GM19099 (cell line): ENCODE measurements around the gene TMEM174.

Experiments
- POLR2A ChIP-seq: IDR thresholded peaks from 3 replicates; pipeline ENCODE4 v1.6.1; 2011; ENCODE audit warnings: low read depth; ENCODE audit not compliant: insufficient read length; ENCODE audit errors: extremely low read depth

TMEM174 gene

DNA sequence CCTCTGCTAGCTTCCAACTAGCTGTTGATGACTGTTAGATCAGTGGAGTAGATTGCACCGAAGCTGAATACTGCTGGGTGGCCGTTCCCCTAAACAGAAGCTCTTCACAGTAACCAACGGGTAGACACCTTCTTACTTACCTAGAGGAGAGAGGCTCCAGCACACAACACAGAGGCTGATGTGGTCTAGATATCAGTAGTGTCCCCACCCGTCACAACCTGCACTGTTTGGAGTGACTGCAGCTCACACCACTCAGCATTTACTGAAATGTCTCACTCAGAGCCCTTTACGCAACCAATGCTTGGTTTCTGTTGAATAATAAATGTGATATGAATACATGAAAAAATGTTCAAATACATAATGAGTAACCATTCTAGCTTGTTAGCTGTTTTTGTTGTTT is 5.3 kb downstream of the TMEM174 start:
- TF ChIP-seq POLR2A, result no peak

DNA sequence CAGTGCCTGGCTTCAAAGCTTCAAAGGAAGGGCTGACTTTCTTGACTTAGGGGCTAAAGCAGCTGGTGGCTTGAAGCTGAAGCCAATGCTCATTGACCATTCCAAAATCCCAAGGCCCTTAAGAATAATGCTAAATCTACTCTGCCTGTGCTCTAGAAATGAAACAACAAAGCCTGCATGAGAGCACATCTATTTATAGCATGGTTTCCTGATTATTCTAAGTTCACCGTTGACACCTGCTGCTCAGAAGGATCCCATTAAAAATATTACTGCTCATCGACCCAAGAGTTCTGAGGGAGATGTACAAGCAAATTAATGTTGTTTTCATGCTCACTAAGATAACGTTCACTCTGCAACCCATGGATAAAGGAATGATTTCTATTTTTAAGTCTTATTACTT is 6.7 kb downstream of the TMEM174 start:
- TF ChIP-seq POLR2A, result no peak

DNA sequence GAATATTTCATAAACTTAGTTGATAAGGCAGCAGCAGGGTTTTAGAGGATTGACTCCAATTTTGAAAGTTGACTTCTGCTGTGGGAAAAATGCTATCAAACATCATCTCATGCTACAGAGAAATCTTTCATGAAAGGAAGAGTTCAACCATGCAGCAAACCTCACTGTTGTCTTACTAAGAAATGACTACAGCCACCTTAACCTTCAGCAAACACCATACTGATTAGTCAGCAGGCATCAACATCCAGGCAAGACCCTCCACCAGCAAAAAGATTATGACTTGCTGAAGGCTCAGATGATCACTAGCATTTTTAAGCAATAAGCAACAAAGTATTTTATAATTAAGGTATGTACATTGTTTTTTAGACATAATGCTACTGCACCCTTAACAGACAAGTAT is 7.6 kb downstream of the TMEM174 start:
- TF ChIP-seq POLR2A, result no peak

DNA sequence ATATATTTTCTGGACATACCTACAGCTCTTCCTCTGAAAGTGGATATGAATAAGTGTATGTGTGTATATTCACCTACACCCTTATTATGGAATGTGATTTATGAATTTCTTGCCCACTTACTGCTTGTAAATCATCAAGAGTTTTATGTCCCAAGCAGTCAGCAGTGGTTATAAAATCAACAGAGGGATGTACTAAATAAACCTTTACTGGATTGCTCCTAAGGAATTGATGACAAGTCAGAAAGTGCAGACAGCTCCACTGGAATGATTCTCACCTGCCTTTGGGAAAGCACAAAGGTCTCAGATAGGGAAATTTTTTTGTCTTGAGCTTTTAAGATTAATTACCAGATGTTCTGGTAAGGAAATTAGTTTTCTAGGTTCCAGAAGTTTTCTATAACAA is 9.3 kb downstream of the TMEM174 start:
- TF ChIP-seq POLR2A, result no peak

DNA sequence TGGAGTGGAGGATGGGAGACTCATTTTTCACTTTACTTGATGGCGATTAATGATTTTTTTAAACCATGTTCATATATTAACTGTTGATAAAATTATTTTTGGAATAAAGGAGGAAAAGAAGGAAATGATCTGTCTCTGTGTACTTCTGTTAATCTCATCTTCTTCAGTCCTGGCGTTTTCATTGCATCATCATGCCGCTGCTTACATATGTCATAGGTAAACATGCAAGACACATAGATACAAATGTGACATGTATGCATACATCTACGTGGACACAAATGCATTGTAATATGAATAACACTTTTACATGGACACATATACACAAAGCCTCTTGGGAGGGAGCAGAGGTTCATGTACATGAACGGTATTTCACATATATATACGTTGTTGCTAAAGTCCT is 10.0 kb downstream of the TMEM174 start:
- no peak for TF ChIP-seq POLR2A

DNA sequence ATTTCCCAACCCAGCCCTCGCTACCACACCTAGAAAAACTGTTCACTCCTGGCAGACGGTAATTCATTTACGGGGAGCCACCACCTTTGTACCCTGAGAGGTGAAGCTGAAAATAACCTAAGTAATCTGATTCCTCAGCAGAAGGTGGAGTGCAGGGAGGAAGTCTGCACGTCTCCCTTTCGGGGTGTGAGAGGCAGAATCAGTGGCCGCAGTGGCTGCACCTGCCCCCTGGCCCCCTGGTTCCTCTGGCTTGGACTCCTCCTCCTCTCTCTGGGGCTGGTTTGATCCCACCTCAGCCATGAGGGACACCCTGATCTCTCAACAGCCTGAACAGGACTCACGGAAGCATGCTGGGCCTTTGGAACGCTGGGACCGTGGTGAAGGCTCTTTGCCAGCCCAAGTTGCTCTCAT is 10.5 kb downstream of the TMEM174 start:
- TF ChIP-seq POLR2A, result no peak

DNA sequence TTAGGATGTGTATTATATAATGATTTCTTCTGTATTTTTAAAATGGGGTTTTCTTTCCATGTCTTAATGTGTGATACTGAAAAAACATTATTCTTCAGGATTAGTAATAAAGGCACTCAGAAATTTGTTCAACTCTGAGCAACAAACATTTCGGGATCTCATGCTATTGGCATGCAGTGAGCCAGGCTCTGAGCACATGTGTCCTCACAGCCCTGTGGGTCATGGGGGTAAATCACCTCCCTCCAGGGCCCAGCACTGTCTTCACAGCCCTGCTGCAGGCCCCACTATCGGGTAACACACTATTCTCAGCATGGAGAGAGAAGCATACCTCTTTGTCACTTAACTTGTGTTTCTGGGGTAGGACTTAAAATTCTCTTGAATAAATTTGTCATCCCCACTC is 14.0 kb downstream of the TMEM174 start:
- TF ChIP-seq POLR2A, result no peak

DNA sequence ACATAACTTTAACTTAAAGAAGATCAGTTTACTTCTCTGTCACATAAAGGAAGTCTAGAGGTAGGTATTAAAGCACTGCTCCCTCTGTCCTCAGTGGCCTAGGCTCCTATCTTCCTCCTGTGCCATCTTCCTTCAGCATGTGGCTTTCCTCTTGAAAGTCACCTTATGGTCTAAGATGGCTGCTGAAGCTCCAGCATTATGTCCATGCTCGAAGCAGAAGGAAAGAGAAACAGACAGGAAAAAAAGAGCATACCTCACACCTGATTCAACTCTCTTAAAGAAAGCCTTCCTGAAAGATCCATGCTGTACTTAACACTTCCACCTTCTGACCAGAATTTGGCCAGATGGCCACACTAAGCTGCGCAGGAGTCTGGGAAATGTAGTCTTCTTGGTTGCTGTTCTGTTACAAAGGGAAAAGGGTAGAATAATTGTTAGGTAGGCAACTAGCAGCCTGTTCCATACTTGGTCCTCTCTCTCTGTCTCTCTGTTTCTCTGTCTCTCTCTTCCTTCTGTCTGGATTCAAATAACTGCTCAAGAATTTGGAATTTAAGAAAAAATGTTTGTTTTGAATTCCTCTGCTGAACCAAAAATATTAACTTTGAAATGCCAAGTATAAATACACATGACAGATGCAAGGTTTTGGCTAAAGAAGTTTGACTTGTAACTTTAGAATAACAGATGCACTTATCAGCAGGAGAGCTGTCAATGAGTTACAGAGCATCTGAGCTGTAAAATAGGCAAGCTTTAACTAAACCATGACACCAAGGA is 16.0 kb downstream of the TMEM174 start:
- no peak for TF ChIP-seq POLR2A

DNA sequence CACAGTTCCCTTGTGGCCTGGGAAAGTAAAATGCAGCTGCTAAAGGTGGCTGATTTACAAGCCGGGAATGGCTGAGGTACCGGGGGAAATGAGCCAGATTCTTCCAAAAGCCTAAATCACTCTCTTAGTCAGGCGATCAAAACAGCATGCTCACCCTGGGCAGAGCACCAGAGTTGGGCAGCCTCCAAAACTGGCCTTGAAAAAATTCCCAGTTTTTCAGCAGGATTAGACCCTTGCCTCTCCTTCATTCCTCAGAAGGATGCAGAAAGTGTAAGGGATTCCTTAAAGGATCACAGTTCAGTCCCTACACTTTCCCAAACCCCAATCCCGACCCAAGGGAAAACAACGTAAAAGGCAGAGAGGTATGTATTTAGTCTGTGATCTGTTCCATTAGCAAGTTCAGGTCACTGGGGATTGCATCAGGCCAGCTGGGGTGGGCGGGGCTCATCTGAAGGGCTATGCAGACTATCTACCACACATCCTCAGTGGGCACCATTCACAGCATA is 16.9 kb downstream of the TMEM174 start:
- no peak for TF ChIP-seq POLR2A

DNA sequence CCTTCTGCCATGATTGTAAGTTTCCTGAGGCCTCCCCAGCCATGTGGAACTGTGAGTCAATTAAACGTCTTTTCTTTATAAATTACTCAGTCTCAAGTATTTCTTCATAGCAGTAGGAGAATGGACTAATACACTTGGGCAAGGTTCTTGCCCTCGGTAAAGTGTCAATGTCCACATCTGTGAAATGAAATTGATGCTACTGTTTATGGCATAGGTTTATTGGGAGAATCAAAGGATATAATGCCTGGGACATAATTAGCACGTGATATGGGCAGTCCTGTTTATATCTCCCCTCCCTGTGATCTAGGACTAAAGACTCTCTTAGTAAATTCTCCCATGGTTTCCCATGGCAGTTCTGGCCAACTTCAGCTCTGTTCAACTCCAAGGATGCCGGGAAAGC is 19.4 kb downstream of the TMEM174 start:
- TF ChIP-seq POLR2A, result no peak

DNA sequence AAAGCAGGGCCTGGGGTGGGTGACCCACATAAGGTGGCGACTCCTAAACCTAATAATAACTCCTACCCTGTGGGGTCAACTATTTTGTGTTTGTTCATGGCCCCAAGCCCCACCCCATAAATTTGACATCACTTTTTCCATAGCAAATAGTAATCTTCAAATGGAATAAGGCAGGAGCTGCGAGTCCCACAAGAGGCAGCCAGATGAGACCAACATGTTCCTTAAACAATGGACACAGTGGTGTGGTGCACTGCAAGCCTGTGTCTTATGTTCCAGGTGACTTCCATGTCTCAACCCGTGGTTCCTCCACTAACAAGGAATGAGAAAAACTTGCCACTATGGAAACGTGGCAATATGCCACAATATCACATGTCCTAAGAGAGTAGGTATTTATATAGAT is 20.6 kb downstream of the TMEM174 start:
- no peak for TF ChIP-seq POLR2A

DNA sequence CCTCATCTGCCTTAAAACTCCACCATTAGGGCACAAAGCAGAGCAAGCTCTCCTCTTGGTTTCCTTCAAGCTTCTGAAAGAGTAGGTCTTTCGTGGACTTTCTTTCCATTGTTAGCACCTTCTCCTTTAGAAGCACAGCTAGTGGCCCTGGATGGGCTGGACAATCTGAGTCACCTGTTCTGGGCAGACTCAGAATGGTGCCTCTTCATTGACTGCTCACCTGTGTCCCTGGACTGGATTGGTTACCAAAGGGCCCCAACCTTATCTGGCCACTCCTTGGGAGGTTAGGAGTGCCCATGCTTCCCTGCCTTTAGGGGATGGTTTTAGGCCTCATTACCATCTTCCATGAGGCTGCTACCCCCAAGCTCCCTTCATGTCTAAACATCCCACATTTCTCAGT is 23.2 kb downstream of the TMEM174 start:
- no peak for TF ChIP-seq POLR2A

DNA sequence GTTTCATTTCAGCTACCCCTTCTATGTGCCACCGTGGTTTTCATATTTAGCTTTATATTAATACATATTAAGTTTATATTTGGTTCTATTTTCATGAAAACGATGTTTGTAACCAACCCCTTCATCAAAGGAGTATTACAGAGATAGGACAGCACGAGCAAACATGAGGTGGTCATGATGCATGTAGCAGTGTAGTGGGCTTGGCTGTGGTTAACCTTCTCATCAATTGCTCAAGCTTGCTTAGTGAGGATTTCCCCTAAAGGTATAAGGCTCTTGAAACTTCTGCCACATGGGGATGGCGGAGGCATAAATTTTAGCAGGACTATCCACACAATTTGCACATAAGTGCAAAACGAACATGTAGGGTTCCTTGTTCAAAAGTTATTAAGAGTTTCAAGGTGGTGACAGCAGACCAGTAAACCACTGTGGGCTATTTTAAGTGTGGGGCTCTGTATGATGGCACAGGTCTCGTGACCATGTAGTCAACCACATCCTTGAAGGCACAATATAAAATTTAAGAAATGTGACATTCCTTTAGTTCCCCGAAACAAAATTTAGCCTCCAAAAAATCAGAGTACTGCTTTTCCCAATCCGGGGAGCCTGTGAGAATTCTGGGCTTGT is 24.8 kb downstream of the TMEM174 start:
- TF ChIP-seq POLR2A, result no peak

DNA sequence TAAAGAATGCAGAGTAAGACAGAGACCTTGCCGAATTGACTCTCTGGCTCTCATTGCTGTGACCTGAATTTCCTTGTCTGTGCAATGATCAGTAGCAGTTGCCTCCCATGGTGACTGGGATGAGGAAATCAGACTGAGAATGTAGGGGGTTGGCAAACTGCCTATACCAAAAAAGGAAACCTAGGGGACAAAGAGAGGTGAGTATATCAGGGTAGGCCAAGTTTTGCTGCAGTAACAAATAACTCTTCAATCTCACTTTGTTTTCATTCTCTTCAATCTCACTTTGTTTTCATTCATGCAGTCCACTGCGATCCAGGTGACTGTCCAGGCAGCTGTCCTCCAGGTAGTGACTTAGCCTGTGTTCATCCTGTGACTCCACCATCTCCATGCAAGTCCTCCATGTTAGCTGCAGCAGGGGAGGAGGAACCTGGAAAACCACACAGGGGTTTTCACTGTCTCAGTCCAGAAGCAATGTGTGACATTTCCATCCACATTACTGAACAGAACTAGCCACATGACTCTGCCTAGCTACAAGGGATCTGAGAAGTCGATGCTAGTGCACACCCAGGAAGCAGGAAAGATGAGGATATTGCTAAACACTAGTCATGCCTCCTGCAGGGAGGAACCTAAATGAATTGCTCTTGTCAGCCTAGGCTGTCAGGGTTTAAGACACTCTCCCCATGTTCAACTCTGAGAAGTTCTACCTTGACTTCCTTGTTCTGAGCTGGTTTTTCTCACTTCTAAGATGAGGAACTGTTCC is 26.0 kb downstream of the TMEM174 start:
- no peak for TF ChIP-seq POLR2A

DNA sequence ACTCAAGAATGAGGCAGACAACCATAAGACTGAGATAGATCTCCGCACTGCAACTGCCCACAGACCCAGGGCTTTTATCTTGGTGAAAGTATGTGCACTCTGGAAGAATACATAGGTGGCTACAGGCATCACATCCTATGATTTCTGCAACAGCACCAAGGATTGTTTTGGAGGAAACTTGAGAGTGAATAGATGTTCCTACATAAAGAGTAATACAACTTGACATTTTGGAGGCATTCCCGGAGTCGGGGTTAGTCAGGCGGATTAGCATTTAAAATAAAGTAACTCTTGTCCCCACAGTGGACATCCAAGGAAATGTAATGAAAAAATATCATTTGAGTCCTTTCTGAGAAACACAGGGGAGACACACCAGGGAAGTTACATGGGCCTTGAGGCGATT is 26.7 kb downstream of the TMEM174 start:
- no peak for TF ChIP-seq POLR2A
